Left ventricle myocardium inferior (tissue), 1 donor: ENCODE measurements around the gene LAMP1. TPM values are rescaled to one million over a fixed set of nuclear protein-coding genes. Genes with fewer than 3 reads are reported as not detected.
A peak's percentile ranks its signal among the peaks of the same experiment; 100 is the strongest.

Experiments
- DNase-seq: peaks from one replicate; pipeline ENCODE4 v3.0.0-alpha.2; 2020
- H3K27ac ChIP-seq: fragments of 200-600 bp; replicated peaks from 2 replicates; pipeline ENCODE4 v1.8.0; 2021
- H3K27me3 ChIP-seq: fragments of 200-600 bp; 2 replicates; pipeline ENCODE4 v1.8.0; 2021; ENCODE audit warnings: low read depth
- H3K36me3 ChIP-seq: fragments of 200-600 bp; 2 replicates; pipeline ENCODE4 v1.8.0; 2021
- H3K4me1 ChIP-seq: fragments of 200-600 bp; 2 replicates; pipeline ENCODE4 v1.8.0; 2021
- H3K4me3 ChIP-seq: fragments of 200-600 bp; 2 replicates; pipeline ENCODE4 v1.8.0; 2021; ENCODE audit warnings: mild to moderate bottlenecking, moderate library complexity
- H3K9me3 ChIP-seq: fragments of 200-600 bp; replicated peaks from 2 replicates; pipeline ENCODE4 v1.8.0; 2021
- intact Hi-C: fragments of 100-400 bp; cut with micrococcal nuclease; formaldehyde crosslinking; loops from one replicate; pipeline ENCODE4 v1.11.0; 2022
- total RNA-seq: library from RNA; stranded (reverse); fragmentation: NEBNext Ultra II Directional; extraction: Animal tissue kit (Norgen Biotek cat#: 25700); gene quantifications from one replicate; pipeline ENCODE4 v1.2.1, GENCODE V29; 2021
- TF ChIP-seq, protein P1 (sequence below): fragments of 200-600 bp; IDR thresholded peaks from 2 replicates; pipeline ENCODE4 v1.8.0; 2021; ENCODE audit warnings: antibody characterized with exemption, mild to moderate bottlenecking, borderline replicate concordance
- donor health status: DM: no; HTN: yes; CAD: no; lungs with severe emphysema.

The LAMP1 gene
- total RNA-seq, 1 donor from 2014 or later = 96.1 TPM

DNA sequence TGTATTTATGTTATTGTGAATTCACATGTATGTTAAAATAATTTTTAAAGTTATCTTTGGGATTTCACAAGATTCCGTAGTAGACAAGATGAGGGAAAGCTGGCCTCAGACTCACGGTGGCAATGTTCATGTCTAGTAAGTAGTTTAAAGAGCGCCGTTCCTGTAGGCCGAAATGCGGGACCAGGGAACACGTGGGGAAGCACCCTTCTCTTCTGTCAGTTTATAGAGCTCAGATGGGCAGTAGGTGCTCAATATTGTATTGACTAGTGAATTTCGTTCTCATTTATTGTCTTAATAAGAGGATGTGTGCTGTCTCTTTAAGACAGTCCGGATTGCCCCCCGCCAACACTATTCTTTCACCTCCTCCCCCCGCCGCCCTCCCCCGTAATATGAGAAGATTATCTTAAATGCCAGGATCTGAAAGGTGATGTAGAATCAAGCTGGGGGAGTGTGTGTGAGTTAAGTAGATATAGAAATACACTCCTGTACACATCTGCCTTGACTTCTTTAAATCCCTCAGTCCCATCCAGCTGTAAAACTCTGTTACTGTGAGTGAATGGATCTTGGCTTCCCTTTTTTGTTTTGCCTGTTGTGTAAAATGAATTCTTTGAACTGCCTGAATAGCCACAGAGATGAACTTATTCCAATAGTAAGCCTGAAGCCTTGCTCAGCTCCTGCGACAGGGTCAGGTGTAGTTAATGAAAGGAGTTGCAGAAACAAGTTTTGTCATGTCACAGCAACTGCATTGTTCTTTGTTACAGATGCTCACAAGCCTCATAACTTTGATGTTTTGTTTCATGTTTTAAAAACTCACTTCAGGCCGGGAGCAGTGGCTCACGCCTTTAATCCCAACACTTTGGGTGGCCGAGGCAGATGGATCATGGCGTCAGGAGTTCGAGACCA is 1.3 kb downstream of the LAMP1 start:
- intact Hi-C loops = no loop called here
- TF ChIP-seq, protein P1, sequence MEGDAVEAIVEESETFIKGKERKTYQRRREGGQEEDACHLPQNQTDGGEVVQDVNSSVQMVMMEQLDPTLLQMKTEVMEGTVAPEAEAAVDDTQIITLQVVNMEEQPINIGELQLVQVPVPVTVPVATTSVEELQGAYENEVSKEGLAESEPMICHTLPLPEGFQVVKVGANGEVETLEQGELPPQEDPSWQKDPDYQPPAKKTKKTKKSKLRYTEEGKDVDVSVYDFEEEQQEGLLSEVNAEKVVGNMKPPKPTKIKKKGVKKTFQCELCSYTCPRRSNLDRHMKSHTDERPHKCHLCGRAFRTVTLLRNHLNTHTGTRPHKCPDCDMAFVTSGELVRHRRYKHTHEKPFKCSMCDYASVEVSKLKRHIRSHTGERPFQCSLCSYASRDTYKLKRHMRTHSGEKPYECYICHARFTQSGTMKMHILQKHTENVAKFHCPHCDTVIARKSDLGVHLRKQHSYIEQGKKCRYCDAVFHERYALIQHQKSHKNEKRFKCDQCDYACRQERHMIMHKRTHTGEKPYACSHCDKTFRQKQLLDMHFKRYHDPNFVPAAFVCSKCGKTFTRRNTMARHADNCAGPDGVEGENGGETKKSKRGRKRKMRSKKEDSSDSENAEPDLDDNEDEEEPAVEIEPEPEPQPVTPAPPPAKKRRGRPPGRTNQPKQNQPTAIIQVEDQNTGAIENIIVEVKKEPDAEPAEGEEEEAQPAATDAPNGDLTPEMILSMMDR = no peak
- DNase-seq = no peak
- no peaks in the 10 kb centered on the region for H3K27me3 ChIP-seq
- H3K36me3 ChIP-seq = peaks cover 8% of the 10 kb centered on the region
- peak overlapping the region; percentile 99 for H3K4me3 ChIP-seq
- H3K4me1 ChIP-seq = peaks cover 47% of the 10 kb centered on the region
- H3K9me3 ChIP-seq = no peaks in the 10 kb centered on the region
- H3K27ac ChIP-seq = peak overlapping the region; percentile 93

DNA sequence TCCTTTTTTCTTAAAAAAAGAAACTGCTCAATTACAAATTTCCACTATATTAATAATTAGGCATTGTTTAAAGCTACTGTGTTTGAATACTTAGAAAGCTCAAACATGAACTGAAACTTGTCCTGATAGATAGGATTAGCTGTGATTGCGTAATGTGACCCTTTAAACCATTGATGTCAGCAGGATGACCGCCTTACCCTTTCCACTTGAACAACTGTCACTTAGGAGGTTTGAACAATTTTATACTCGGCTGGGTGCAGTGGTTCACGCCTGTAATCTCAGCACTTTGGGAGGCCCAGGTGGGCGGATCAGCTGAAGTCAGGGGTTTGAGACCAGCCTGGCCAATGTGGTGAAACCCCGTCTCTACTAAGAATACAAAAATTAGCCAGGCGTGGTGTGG is 2.9 kb downstream of the LAMP1 start:
- Histone ChIP-seq H3K27me3 (no peaks in the 10 kb centered on the region), H3K4me1 (peaks cover 54% of the 10 kb centered on the region), H3K36me3 (peaks cover 8% of the 10 kb centered on the region), H3K9me3 (no peaks in the 10 kb centered on the region), H3K4me3 (no peak overlapping the region), H3K27ac (no peak overlapping the region)
- intact Hi-C loops = no loop called here
- TF ChIP-seq, protein P1 = no peak
- DNase-seq = no peak

DNA sequence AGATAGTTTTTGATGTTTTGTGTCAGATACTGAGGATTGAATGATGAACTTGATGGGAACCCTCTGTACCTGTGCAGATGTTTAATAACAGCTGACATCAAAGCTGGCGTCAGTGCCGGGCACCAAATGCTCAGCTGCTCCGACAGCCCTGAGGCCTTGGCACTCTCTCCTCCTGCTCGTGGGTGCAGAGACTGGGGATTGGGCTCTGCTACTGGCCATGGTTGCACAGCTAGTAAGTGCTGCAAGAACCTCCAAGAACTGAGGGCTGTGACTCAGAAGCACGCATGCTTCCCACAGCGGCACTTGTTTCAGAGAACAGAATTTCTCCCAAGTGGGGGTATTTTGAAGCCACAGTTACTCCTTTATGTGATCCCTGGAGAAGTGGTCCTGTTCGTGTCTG is 5.9 kb downstream of the LAMP1 start:
- TF ChIP-seq, protein P1 = no peak
- Histone ChIP-seq H3K36me3 (peaks cover 20% of the 10 kb centered on the region), H3K4me3 (no peak overlapping the region), H3K27me3 (no peaks in the 10 kb centered on the region), H3K4me1 (peaks cover 45% of the 10 kb centered on the region), H3K27ac (no peak overlapping the region), H3K9me3 (no peaks in the 10 kb centered on the region)
- DNase-seq = no peak
- intact Hi-C loops = no loop called here

DNA sequence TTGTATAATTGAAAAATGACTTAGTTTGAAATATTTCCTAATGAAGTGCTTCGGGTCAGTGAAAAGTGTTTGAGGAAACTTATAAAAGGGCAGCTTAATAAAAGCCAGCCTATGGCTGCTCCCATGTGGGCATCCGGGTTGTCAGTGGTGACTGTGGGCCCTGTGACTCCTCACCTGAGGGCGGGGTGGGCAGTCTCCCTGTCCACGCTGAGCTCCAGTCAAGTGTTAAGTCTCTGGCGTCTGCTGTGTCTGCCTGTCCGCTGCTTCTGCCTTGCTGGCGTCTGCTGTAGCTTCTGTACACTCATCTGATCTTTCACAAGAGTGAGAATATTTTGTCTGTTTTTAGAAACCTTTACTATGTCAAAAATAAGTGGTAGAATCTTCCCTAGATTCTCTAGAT is 7.1 kb downstream of the LAMP1 start:
- Histone ChIP-seq H3K9me3 (no peaks in the 10 kb centered on the region), H3K27me3 (no peaks in the 10 kb centered on the region), H3K27ac (no peak overlapping the region), H3K4me1 (peaks cover 33% of the 10 kb centered on the region), H3K4me3 (no peak overlapping the region), H3K36me3 (peaks cover 26% of the 10 kb centered on the region)
- no peak for DNase-seq
- TF ChIP-seq, protein P1 = no peak
- intact Hi-C loops = no loop called here

DNA sequence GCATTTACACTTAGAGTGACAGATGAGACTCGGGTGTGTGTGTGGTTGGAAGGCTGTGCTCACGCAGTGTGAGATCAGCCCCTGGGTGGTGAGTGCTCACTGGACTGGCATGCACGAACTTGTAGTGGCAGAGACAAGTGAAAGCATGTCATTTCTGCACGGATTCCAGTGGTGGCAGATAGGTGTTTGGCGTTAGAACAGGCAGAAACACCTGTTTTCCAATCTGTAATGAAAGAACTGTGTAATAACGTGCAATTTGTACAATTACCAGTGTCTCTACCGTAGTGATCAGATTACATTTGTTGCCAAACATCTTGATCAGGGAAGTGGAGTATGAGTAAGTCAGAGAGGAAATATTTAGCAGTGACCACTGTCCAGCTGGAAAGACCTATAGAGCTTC is 8.2 kb downstream of the LAMP1 start:
- no peak overlapping the region for H3K4me3 ChIP-seq
- H3K4me1 ChIP-seq = peaks cover 23% of the 10 kb centered on the region
- peaks cover 34% of the 10 kb centered on the region for H3K36me3 ChIP-seq
- TF ChIP-seq, protein P1 = no peak
- H3K9me3 ChIP-seq = no peaks in the 10 kb centered on the region
- H3K27me3 ChIP-seq = no peaks in the 10 kb centered on the region
- intact Hi-C loops = no loop called here
- no peak overlapping the region for H3K27ac ChIP-seq
- no peak for DNase-seq
